ENCODE results near the gene FAM3D.
"Not testable (repeated sequence)": the region's sequence is repeated elsewhere in the genome, so short reads cannot be mapped to it uniquely, and the experiment has no call there.

The FAM3D gene

GRCh38 chr3:58666683-58667082 is at the start of gene FAM3D:
TSS of gene FAM3D (minus strand) at chr3:58666774. CDS start at chr3:58655563, 11,211 bp downstream.
- no peak for DNase-seq (ENCODE audit: low read depth, low spot score)

- no peak for DNase-seq (ENCODE audit: low read depth, low spot score)
Observed at GRCh38 chr3:58713715-58714401, 47.3 kb upstream of the FAM3D start.

GRCh38 chr3:58711871-58712270 is 45.3 kb upstream of the FAM3D start:
- DNase-seq (ENCODE audit: low read depth, low spot score) = no peak

GRCh38 chr3:58708983-58709382 is 42.4 kb upstream of the FAM3D start:
- not testable (repeated sequence) for DNase-seq (ENCODE audit: low read depth, low spot score)

GRCh38 chr3:58708116-58708791 is 41.7 kb upstream of the FAM3D start:
- no peak for DNase-seq (ENCODE audit: low read depth, low spot score)

GRCh38 chr3:58707390-58707930 is 40.9 kb upstream of the FAM3D start:
- no peak for DNase-seq (ENCODE audit: low read depth, low spot score)

- DNase-seq (ENCODE audit: low read depth, low spot score) = no peak
Observed at GRCh38 chr3:58706395-58707167, 40.0 kb upstream of the FAM3D start.

GRCh38 chr3:58704745-58705144 is 38.2 kb upstream of the FAM3D start:
- no peak for DNase-seq (ENCODE audit: low read depth, low spot score)

GRCh38 chr3:58704304-58704703 is 37.7 kb upstream of the FAM3D start:
- DNase-seq (ENCODE audit: low read depth, low spot score) = not testable (repeated sequence)

- no peak for DNase-seq (ENCODE audit: low read depth, low spot score)
Observed at GRCh38 chr3:58698246-58698645, 31.7 kb upstream of the FAM3D start.

- DNase-seq (ENCODE audit: low read depth, low spot score) = no peak
Observed at GRCh38 chr3:58697561-58697960, 31.0 kb upstream of the FAM3D start.

GRCh38 chr3:58696813-58697212 is 30.2 kb upstream of the FAM3D start:
- not testable (repeated sequence) for DNase-seq (ENCODE audit: low read depth, low spot score)

GRCh38 chr3:58696093-58696492 is 29.5 kb upstream of the FAM3D start:
- DNase-seq (ENCODE audit: low read depth, low spot score) = no peak

- DNase-seq (ENCODE audit: low read depth, low spot score) = not testable (repeated sequence)
Observed at GRCh38 chr3:58695284-58695683, 28.7 kb upstream of the FAM3D start.

- DNase-seq (ENCODE audit: low read depth, low spot score) = no peak
Observed at GRCh38 chr3:58693940-58694850, 27.6 kb upstream of the FAM3D start.

GRCh38 chr3:58692484-58692883 is 25.9 kb upstream of the FAM3D start:
- no peak for DNase-seq (ENCODE audit: low read depth, low spot score)

- no peak for DNase-seq (ENCODE audit: low read depth, low spot score)
Observed at GRCh38 chr3:58691997-58692396, 25.4 kb upstream of the FAM3D start.

- DNase-seq (ENCODE audit: low read depth, low spot score) = no peak
Observed at GRCh38 chr3:58690490-58690889, 23.9 kb upstream of the FAM3D start.

GRCh38 chr3:58688574-58688973 is 22.0 kb upstream of the FAM3D start:
- no peak for DNase-seq (ENCODE audit: low read depth, low spot score)

GRCh38 chr3:58686847-58687246 is 20.3 kb upstream of the FAM3D start:
- DNase-seq (ENCODE audit: low read depth, low spot score) = no peak

GRCh38 chr3:58685641-58686040 is 19.1 kb upstream of the FAM3D start:
- DNase-seq (ENCODE audit: low read depth, low spot score) = no peak
